Activated naive CD8-positive, alpha-beta T cell treated with anti-CD3 and anti-CD28 coated beads, Interleukin-2, amount 50 U/mL, for 16 hours (primary cell): Measurements from ENCODE around the gene ENTPD6.
"Not testable (repeated sequence)": the region's sequence is repeated elsewhere in the genome, so short reads cannot be mapped to it uniquely, and the experiment has no call there.

Experiments used
- DNase-seq: peaks from one replicate; pipeline ENCODE4 v3.0.0-alpha.2; 2020; ENCODE audit warnings: low read depth, low spot score

ENTPD6 gene

DNA sequence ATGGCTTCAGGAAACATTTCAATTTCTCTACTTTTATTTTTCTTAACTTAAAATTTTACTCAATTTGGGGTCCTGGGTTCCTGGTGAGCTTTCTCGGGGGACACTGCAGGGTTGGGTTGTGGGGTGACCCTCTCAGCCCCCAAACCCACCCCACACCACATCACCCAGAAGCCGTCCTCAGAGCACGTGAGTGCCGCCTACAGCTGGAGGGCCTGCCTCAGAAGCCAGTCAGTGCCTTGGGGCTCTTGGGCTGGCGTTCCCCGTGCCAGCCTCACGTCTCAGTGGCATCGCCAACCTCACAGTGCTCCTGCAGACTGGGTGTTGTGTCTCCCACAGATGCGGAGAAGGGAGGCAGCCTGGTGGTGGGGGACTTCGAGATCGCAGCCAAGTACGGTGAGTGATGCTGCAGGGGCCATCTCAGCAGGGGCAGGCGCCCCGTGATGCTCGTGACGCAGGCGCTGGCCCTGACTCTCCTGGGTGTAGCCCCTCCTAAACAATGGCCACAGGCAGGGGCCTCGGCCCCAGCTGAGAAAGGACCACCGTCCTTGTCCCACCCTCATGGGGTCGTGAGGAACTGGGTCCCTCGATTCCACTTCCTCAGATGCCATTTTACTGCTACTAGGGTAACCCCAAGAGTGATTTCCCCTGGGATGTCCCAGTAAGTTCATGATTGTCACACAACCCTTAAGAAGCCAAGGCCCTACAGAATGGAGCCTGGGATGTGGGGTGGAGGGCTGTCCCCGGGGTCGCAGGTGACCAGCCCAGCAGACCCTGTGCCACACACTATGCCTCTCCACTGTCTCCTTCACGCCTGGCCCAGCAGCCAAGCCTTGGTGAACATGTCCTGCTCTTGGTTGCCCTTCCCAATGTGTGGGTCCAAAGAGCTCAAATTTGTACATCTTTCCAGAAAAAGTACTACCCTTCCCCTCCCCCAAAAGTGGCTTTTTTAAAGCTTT, 28.5 kb downstream of the ENTPD6 start:
- DNase-seq: no peak

DNA sequence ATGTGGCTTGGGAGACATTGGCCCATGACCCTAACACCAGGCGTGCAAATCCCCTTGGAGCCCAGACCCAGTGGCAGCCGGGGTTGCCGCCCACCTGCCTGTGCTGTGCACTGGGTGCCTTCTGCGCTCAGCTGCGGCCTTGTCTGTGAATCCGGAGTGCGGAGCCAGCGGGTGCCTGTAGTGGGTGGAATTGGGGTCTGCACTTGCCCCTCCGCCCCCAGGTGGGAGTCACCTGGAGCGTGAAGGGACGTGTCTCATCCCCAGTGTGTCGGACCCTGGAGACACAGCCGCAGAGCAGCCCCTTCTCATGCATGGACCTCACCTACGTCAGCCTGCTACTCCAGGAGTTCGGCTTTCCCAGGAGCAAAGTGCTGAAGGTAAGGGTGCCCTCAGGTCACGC, 29.4 kb downstream of the ENTPD6 start:
- no peak for DNase-seq

DNA sequence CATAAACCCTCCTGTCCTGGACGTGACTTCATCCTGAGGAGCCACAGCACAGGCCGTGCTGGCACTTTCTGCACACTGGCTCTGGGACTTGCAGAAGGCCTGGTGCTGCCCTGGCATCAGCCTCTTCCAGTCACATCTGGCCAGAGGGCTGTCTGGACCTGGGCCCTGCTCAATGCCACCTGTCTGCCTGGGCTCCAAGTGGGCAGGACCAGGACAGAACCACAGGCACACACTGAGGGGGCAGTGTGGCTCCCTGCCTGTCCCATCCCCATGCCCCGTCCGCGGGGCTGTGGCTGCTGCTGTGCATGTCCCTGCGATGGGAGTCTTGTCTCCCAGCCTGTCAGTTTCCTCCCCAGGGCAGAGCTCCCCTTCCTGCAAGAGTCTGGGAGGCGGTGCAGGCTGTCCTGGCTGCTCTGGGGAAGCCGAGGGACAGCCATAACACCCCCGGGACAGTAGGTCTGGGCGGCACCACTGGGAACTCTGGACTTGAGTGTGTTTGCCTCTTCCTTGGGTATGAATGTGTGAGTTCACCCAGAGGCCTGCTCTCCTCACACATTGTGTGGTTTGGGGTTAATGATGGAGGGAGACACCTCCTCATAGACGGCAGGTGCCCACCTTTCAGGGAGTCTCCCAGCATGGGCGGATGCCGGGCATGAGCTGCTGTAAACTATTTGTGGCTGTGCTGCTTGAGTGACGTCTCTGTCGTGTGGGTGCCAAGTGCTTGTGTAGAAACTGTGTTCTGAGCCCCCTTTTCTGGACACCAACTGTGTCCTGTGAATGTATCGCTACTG, 30.3 kb downstream of the ENTPD6 start:
- no peak for DNase-seq

DNA sequence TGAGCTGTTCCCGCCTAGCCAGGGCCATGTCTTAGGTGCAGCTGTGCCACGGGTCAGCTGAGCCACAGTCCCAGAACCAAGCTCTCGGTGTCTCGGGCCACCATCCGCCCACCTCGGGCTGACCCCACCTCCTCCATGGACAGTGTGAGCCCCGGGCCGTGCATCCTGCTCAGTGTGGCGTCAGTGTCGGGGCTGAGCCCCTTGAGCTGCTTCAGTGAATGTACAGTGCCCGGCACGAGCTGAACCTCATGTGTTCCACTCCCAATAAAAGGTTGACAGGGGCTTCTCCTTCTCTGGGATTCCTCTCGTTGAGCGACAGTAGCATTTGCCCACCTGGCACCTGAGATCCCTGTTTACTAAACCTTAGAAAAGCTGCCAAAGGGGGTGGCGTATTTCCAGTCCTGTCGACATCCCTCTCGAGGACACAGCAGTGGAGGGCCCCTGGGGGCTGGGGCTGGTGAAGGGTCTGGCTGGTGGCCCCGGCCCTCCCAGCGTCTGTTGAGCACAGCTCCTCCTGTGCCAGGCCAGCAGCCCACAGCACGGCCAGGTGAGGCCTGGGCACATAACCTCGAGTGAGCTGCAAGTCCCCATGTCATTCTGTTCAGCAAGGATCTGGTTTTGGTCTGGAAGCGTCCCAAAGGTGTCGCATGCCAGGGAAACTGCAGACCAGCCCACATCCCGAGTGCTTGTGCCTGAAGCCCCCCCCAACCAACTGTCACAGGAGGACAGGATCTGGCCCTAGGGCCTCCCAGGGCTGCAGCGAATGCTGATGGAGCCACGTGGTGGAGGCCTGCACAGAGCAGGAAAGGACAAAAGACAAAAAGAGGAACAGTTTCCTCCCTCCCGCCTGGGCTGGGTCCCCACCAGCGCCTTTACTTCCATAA, 31.2 kb downstream of the ENTPD6 start:
- DNase-seq: no peak

DNA sequence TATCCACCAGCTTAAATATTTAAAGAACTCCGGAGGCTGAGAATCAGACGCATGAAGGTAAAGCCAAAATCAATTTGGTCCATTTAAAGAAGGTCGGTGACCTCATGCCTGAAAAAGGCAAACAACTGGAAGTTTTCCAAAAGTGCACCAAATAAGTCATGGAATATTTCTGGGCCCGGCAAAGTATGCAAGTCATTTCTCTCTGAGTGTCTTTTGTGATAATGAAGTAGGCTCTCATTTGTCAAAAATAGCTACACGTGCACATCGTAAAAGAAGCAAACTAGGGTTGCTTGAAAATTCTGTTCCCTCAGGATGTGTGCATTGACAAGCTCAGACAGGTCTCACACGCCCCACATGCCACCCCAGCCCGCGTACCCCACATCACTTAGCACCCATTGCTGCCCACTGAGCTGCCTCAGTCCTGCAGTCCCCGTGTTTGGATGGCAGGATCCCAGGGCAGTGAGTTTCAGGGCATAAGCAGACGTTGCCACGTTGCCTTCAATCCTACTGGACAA, 31.9 kb downstream of the ENTPD6 start:
- no peak for DNase-seq

DNA sequence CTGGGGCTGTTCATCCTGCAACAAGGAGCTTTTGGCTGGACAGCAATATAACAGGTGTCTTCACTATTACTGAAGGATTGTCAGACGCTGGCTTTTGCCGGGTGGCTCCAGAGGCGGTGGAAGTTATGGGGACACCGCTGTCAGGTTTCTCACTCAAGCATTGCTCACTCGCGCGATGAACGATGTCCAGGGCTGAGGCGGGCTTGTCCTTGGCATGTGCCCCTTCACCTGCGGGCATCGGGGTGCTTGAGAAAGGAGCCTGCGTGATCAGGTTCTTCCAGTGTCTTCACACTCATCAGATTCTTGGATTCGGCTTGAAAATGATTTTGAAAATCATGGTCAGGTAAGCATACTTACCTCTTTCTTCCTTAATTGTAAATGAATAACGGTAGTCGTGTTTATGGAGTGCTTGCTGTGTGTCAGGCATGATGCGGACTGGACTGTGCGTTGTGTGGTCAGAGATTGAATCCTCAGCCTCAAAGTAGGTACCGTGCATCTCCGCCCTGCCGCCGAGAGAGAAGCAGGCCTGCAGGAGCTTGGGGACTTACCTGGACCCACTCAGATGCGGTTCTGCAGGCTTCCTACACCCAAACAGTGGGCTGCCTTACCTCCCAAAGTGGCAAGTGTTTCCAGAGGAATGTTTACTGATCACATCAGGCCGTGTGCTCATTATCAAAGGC, 34.1 kb downstream of the ENTPD6 start:
- DNase-seq: no peak

DNA sequence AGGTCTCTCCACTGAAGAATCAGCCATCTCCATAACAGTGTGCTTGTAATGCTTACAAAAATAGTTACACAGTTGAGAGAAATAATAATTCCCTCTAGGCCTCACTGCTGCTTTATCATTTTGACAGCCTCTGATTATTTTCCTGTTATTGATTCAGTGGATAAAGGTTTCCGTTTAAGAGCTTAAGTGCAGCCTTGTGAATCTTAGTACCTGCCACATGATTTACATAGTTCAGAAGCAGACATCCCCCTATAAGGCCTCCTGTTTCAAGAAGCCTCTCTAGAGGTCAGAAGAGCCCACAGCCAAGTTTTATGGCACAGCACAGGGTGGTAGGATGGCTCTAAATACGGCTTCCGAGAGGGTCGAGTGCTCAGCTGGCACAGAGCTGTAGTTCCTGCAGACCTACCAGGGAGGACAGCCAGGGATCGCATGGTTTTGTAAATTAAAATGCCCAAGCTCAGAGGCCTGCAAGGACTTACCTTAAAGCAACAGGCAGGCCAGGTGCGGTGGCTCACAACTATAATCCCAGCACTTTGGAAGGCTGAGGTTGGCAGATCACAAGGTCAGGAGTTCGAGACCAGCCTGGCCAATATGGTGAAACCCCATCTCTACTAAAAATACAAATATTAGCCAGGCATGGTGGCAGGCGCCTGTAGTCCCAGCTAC, 34.8 kb downstream of the ENTPD6 start:
- DNase-seq: no peak

DNA sequence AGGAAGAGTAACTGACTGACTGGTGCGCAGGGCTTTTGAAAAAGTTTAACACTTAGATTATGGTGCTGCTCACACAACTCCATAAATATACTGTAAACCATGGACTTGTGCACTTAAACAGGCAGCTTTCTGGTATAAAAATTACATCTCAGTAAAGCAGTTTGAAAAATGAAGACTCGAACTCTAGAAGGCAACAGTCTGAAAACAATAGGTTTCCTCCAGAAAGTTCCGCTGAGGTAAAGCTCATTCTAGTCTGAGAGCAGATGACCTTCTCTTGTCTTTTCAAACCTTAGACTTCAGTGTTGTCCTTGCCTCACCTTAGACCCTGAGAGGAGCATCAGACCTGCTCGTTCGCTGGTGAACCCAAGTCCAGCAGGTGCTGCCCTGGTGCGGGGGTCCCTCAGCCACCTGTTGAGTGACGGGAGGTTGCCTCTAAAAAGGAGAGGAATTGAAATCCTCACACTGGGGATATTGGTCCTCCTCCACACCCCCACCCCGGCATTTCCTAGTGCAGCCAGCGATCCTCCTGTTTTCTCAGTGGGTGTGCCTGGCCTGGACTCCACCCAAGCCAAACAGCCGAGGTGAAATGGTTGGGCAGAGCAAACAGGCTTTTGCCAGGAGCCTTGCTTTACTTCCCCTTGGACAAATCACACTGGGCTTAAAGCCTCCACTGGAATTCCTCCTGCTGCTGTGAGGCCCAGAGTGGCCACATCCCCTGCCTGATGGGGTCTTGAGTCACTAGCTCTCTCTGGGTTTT, 37.7 kb downstream of the ENTPD6 start:
- no peak for DNase-seq

DNA sequence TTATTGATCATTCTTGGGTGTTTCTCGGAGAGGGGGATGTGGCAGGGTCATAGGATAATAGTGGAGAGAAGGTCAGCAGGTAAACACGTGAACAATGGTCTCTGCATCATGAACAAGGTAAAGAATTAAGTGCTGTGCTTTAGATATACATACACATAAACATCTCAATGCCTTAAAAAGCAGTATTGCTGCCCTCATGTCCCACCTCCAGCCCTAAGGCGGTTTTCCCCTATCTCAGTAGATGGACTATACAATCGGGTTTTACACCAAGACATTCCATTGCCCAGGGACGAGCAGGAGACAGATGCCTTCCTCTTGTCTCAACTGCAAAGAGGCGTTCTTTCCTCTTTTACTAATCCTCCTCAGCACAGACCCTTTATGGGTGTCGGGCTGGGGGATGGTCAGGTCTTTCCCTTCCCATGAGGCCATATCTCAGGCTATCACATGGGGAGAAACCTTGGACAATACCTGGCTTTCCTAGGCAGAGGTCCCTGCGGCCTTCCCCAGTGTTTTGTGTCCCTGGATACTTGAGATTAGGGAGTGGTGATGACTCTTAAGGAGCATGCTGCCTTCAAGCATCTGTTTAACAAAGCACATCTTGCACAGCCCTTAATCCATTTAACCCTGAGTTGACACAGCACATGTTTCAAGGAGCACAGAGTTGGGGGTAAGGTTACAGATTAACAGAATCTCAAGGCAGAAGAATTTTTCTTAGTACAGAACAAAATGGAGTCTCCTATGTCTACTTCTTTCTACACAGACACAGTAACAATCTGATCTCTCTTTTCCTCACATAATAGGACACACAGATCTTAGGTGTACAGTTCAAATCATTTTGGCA, 38.7 kb downstream of the ENTPD6 start:
- DNase-seq: not testable (repeated sequence)

DNA sequence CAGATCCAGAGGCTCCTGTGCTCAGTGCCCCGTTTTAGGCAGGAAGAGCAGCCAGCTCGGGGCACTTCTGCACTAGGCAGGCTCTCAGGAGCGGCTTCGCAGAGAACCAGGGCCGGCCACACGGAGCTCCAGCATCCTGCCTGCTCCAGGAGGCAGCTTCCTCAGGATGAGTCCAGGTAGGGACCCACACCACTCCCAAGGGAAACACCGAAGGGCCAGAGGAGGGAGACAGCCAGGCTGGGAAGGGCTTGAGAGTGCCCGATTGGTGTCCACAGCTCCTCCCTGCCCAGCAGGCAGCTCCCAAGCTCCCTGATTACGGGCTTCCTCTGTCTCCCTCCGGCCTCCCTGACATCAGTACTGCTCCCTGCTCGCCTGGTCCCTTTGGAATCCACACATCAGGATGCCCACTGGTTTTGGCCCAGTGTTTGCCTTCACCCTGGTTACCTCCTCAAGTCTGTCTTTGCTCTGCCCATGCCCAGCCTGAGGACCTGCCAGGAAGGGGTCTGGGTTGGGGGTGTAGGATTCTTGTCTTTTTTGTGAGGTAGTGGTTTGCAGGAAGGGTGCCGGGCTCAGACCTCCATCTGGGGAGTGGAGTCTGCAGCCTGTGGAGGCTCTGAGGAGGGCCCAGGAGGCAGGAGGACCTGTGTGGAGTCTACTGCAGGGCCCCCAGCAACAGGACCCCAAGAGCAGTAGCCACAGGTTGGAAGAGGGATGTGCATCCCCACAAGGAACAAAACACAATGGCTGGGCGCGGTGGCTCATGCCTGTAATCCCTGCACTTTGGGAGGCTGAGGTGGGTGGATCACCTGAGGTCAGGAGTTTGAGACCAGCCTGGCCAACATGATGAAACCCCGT, 41.2 kb downstream of the ENTPD6 start:
- DNase-seq: no peak

DNA sequence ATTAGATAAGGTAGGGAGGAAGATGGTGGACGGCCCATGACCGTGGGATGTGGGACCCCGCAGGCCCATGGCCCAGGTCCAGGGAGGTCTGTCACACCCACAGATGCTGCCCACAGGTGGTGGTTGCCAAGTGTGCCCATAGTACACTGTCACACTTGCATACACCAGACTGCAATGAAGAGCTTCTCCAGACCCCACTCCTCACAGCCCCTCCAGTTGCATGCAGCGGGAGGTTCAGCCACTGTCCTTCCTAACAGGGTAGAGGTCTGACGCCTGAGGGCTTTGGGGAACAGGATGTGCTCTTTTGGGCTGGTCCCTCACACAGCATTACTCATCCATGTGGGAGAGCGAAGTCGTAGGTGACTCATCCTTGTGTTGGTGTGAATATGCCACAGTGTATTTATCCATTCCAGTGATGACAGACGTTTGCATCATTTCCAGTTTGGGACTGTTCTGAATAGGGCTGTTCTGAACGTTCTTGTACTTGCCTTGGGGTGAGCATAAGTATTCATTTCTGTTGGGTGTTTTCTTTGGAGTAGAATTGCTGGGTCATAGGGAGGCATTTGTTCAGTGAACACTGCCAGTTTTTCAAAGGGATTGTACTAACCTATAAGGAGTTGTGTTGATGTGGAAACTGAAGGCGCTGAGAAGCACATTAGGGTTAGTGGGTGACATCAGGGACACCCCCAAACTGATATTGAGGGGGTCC, 42.3 kb downstream of the ENTPD6 start:
- DNase-seq: no peak

DNA sequence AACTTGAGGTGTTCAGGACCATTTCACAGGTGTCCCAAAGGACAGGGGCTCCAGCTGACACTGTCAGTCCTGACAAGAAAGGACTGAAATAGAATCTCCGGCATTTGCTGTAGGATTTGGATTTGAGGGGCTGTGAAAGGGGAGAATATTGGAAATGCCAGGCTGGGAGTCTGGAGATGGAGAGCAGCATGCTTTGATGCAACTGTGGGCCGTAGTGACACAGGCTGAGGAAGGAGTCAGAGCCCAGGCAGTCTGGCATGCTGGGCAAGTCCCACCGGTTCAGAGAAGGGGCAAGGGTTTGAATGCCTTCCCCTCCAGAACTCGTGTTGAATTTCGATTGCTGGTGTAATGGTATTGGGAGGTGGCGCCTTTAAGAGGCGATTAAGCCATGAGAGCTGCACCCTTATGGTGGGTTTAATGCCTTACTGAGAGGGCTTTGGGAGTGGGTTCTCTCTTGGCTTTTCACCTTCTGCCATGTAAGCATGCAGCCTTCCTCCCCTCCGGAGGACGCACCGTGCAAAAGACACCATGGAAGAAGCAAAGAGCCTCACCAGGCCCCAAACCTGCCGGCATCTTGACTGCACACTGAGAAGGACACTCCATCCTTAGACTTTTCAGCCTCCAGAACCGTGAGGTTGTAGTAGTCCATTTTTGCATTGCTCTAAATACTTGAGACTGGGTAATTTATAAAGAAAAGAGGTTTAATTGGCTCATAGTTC, 43.0 kb downstream of the ENTPD6 start:
- no peak for DNase-seq

DNA sequence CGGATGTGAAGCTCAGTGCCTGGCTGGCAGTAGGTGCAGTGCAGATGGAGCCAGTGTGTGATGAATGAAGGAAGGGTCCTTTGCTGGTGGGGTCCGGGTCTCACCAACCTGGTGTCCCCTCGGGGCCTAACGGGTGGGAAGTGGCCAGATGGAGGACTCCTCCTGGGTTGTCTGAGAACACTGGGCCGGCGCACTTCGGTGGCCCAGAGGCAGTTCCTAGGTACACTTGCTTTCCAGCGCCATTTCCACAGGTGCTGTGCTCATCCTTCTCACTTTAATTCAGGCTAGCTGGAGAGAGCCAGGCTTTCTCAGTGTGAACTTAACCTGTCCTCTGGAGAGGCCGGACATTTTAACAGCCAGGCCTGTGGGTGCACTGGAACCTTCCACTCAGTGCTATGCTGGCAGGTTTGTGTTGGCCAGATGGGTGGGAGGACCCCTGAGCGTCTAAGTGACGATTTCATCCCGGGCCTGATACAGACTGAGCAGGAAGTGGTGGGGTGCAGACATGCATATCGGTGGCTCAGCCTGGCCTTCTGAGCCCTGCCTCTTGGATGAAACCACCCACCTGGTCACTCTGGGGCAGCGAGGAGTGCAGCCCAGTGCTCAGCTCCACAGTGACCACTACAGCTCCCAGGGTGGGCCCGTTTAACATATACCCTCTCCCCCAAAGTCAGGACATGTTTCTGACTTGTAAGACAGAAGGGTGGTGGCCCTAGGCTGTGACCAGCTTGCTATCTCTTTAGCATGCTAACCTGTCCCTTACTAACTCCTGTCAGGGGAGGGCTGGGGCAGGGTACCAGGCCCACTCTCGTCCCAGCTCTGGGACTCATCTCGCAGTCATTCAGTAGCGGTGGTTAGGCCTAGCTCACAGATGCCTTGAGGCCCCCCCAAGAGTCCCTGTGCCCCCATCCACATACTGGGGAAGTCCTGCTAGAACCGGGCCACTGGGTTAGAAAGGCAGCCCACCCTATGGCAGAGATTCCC, 44.2 kb downstream of the ENTPD6 start:
- DNase-seq: no peak

DNA sequence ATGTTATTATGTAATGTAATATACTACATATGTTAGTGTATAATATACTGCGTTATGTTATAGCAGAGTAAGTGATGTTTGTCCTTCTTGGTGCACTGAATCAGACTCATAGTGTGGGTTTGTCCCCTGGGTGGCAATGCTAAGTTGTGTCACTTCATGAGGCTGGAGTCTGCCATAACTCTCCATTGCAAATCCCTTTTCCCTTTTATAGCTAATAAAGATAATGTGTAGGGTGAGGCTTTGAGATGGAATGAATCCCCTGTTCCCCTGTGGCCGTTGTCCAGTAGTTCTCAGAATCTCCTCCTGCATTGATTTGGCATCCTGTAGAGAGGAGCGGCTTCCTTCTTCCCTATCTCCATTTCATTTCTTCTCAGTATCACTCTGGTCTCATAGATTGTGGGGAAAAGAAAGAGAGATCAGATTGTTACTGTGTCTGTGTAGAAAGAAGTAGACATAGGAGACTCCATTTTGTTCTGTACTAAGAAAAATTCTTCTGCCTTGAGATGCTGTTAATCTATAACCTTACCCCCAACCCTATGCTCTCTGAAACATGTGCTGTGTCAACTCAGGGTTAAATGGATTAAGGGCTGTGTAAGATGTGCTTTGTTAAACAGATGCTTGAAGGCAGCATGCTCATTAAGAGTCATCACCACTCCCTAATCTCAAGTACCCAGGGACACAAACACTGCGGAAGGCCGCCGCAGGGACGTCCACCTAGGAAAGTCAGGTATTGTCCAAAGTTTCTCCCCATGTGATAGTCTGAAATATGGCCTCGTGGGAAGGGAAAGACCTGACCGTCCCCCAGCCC, 45.5 kb downstream of the ENTPD6 start:
- DNase-seq: not testable (repeated sequence)

DNA sequence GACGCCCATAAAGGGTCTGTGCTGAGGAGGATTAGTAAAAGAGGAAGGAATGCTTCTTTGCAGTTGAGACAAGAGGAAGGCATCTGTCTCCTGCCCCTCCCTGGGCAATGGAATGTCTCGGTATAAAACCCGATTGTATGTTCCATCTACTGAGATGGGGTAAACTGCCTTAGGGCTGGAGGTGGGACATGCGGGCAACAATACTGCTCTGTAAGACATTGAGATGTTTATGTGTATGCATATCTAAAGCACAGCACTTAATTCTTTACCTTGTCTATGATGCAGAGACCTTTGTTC, 46.1 kb downstream of the ENTPD6 start:
- DNase-seq: not testable (repeated sequence)
